ENCODE data around the gene IKZF1. TPM values are rescaled to one million over a fixed set of nuclear protein-coding genes. Genes with fewer than 3 reads are reported as not detected.

Gene IKZF1
- total RNA-seq, 1 experiment from 2014 or later: 3.7 TPM

DNA sequence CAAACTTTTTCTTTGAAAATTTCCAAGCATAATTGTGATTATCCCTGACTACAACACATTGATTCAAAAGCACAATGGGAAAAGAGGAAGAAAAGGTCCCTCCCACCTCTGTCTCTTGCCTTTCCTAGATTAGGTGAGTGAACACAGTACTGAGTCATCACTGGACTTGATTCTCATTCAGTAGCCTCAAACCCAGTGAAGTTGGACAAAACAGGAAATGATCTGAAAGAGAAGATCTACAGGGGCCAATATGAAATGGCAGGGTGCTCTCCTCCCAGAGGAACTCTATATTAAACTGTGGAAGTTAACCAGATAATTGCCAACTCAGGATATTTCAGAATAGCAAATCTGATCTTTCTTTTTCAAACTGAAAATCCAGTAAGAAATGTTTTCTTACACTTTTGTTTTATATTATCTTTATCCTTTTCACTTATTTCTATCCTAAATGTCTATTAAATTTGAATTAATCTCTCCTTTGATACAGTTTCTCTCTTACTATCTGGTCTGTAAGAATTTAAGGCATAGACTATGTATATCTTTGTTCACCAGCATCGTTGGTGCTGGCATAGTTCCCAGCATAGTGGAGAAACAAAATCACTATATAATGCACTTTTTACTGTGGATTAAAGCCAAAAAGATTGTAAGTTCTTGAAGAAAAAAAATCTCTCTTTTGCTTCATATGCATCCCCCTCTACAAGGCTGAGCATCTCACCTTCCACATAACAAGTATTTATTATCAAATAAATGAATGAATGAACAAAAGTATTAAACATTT is 41.4 kb upstream of the IKZF1 start:
- DNase-seq (ENCODE audit: low spot score): peak; percentile 89
- intact Hi-C loops (cut with micrococcal nuclease; ENCODE audit: unreplicated experiment): no loop called here
- Histone ChIP-seq H3K27ac (ENCODE audit: low read depth, low read length, poor library complexity, severe bottlenecking) (peak overlapping the region; percentile 41), H3K36me3 (ENCODE audit: insufficient read depth, low read length, poor library complexity, severe bottlenecking) (no peaks in the 10 kb centered on the region), H3K4me3 (ENCODE audit: low read depth, low read length, poor library complexity, severe bottlenecking) (no peak overlapping the region), H3K9me3 (ENCODE audit: low read depth, low read length, poor library complexity, severe bottlenecking) (no peaks in the 10 kb centered on the region), H3K4me1 (ENCODE audit: insufficient read depth, low read length, poor library complexity, severe bottlenecking) (peaks cover 20% of the 10 kb centered on the region), H3K27me3 (replicated peaks; ENCODE audit: insufficient read depth, low read depth, low read length, poor library complexity) (no peaks in the 10 kb centered on the region)
- no TSS peak for BruUV-seq (replicated peaks)
- ChIA-PET POLR2A (ENCODE audit: low non-redundant PET) (no interaction called here), CTCF (no interaction called here)
- TF ChIP-seq EZH2 (IDR thresholded peaks at IDR 0.05; ENCODE audit: borderline replicate concordance, low read depth, low read length, poor library complexity, severe bottlenecking): no peak
- TF ChIP-seq, protein P1, sequence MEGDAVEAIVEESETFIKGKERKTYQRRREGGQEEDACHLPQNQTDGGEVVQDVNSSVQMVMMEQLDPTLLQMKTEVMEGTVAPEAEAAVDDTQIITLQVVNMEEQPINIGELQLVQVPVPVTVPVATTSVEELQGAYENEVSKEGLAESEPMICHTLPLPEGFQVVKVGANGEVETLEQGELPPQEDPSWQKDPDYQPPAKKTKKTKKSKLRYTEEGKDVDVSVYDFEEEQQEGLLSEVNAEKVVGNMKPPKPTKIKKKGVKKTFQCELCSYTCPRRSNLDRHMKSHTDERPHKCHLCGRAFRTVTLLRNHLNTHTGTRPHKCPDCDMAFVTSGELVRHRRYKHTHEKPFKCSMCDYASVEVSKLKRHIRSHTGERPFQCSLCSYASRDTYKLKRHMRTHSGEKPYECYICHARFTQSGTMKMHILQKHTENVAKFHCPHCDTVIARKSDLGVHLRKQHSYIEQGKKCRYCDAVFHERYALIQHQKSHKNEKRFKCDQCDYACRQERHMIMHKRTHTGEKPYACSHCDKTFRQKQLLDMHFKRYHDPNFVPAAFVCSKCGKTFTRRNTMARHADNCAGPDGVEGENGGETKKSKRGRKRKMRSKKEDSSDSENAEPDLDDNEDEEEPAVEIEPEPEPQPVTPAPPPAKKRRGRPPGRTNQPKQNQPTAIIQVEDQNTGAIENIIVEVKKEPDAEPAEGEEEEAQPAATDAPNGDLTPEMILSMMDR (conservative IDR thresholded peaks at IDR 0.05; ENCODE audit: low read depth, low read length): no peak

DNA sequence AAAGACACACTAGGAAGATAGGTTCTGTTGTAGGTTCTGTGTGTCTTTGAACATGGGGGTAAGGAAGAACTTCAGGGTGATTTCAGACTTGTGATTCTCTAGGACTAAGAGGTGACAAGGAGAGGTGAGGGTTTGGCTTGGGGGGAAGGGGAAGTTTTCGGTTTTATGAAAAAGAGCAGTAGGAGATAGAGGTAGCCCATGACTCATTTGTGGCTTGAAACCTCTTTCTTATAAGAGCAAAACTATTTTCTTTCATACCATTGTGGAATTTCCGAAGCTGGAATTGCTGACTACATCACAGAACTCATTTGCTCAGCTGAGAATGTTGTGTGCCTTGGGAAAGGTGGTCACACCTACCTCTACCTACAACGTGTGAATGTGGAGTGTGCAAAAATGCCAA is 39.6 kb upstream of the IKZF1 start:
- intact Hi-C loops (cut with micrococcal nuclease; ENCODE audit: unreplicated experiment): no loop called here
- no peak for DNase-seq (ENCODE audit: low spot score)
- Histone ChIP-seq H3K27ac (ENCODE audit: low read depth, low read length, poor library complexity, severe bottlenecking) (no peak overlapping the region), H3K27me3 (replicated peaks; ENCODE audit: insufficient read depth, low read depth, low read length, poor library complexity) (no peaks in the 10 kb centered on the region), H3K9me3 (ENCODE audit: low read depth, low read length, poor library complexity, severe bottlenecking) (no peaks in the 10 kb centered on the region), H3K4me1 (ENCODE audit: insufficient read depth, low read length, poor library complexity, severe bottlenecking) (peaks cover 20% of the 10 kb centered on the region), H3K36me3 (ENCODE audit: insufficient read depth, low read length, poor library complexity, severe bottlenecking) (no peaks in the 10 kb centered on the region), H3K4me3 (ENCODE audit: low read depth, low read length, poor library complexity, severe bottlenecking) (no peak overlapping the region)
- ChIA-PET POLR2A (ENCODE audit: low non-redundant PET) (no interaction called here), CTCF (no interaction called here)
- no TSS peak for BruUV-seq (replicated peaks)
- TF ChIP-seq, protein P1 (conservative IDR thresholded peaks at IDR 0.05; ENCODE audit: low read depth, low read length): no peak
- no peak for TF ChIP-seq EZH2 (IDR thresholded peaks at IDR 0.05; ENCODE audit: borderline replicate concordance, low read depth, low read length, poor library complexity, severe bottlenecking)

DNA sequence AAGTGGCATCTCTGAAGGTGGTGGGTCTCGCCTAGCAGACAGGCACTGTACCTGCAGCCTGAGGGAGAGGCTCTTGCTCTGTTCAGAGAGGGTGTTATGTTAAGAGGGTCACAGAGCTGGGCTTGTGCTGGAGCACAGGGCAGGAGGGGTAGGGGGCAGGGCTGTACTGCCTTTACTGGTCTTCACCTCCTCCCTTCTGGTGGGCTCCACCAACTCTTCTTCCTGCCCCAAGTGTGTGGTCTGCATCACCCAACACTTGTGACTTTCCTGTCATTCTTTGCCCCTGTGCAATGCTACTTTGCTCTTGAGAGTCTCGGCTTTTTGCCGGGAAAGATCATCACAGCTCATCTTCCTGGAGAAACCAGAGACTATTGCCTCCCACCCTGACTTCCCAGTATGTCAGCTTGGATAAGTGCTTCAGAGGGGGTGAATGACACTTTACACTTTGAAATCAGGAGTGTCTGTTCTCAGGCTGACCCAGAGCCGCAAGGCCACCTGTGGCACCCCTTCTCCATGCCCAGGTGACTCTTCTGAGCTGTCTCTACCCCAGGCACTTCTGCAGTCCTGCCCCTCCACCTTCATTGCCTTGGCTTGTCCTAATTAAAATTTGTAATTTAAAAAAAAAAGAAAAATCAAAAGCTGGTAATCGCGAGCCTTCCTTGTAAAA is 38.4 kb upstream of the IKZF1 start:
- no TSS peak for BruUV-seq (replicated peaks)
- H3K27ac ChIP-seq (ENCODE audit: low read depth, low read length, poor library complexity, severe bottlenecking): no peak overlapping the region
- H3K27me3 ChIP-seq (replicated peaks; ENCODE audit: insufficient read depth, low read depth, low read length, poor library complexity): no peaks in the 10 kb centered on the region
- H3K4me1 ChIP-seq (ENCODE audit: insufficient read depth, low read length, poor library complexity, severe bottlenecking): peaks cover 20% of the 10 kb centered on the region
- no peak for TF ChIP-seq EZH2 (IDR thresholded peaks at IDR 0.05; ENCODE audit: borderline replicate concordance, low read depth, low read length, poor library complexity, severe bottlenecking)
- TF ChIP-seq, protein P1 (conservative IDR thresholded peaks at IDR 0.05; ENCODE audit: low read depth, low read length): no peak
- H3K9me3 ChIP-seq (ENCODE audit: low read depth, low read length, poor library complexity, severe bottlenecking): no peaks in the 10 kb centered on the region
- no peak for DNase-seq (ENCODE audit: low spot score)
- intact Hi-C loops (cut with micrococcal nuclease; ENCODE audit: unreplicated experiment): no loop called here
- no peak overlapping the region for H3K4me3 ChIP-seq (ENCODE audit: low read depth, low read length, poor library complexity, severe bottlenecking)
- CTCF ChIA-PET: no interaction called here
- no peaks in the 10 kb centered on the region for H3K36me3 ChIP-seq (ENCODE audit: insufficient read depth, low read length, poor library complexity, severe bottlenecking)
- POLR2A ChIA-PET (ENCODE audit: low non-redundant PET): no interaction called here

Data from A673 (cell line).